Fibroblast of peridontal ligament (primary cell): Measurements from ENCODE around the gene MN1.

Experiments
- DNase-seq: peaks from one replicate; pipeline ENCODE4 v3.0.0-alpha.2; 2010; ENCODE audit errors: extremely low read depth

The MN1 gene

DNA sequence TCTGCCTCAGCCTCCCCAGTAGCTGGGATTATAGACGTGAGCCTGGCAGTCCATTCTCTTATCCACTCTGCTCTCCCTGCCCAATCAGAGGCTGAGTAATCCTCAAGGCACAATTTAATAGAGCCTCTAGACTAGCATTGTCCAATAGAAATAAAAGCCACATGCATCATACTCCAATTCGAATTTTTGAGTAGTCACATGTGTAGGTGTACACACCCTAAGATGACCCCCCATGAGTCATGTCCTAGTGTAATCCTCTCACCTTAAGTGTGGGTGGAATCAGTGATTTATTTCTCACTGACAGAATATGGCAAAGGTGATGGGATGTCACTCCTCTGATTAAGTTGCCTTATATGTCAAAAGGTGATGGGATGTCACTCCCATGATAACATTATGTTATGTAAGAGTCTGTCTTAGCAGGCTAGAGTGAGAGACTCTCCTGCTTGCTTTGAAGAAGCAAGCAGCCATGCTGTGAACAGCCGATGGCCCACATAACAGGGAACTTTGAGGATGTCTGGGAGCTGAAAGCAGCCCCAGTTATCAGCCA, 61.3 kb downstream of the MN1 start:
- no peak for DNase-seq

DNA sequence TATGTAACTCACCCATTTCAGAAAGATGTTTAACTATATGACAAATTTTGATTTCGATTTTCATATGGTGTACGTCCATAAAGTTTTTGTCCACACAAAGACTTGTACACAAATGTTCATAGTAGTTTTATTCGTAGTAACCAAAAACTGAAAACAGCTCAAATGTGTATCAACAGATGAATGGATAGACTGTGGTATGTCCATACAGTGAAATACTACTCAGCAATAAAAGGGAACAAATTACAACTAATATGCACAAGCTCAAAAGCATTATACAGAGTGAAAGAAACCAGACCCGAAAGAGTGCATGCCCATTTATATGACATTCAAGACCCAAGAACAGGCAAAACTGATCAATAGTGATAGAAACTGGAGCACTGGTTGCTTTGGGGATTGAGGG, 64.0 kb downstream of the MN1 start:
- no peak for DNase-seq

DNA sequence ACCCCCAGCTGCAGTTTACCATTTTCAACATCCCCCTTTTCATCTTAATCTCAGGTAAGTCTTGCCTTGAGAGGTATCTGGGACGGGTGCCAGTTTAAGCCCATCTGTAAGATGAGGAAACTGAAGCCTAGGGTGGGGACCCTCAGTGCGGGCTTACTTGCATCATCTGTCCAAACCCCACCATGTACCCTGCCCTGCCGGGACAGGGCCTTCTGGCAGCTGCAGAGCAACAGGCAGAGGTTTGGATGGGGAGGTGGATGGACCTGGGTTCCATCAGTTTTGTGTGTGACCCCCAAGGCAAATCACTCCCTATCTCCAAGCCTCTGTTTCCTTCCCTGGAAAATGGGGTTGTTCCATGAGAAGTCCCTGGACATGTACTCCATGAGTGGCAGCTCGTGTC, 67.5 kb downstream of the MN1 start:
- no peak for DNase-seq

- no peak for DNase-seq
These were observed 68.7 kb downstream of the MN1 start for GRCh38 chr22:27732841-27733240.

- no peak for DNase-seq
These were observed 69.2 kb downstream of the MN1 start for GRCh38 chr22:27732391-27732790.

DNA sequence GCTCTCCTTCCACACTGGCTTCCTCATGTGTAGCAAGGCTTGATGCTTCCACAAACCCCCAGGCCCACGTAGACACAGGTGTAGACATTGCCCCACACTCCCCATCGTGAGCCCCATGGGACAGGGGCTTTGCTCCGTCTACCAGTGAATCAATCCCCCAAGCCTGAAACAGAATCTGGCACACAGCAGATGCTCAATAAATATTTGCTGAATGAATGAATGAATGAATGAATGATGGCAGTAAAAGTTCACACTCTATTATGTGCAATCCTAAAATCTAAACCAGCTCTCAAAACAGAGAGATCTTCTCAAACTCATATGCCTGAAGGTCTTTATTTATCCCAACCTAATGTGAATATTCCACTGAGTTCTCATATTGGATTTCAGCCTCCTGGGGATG, 69.9 kb downstream of the MN1 start:
- no peak for DNase-seq

- no peak for DNase-seq
These were observed 70.7 kb downstream of the MN1 start for GRCh38 chr22:27730641-27731433.

DNA sequence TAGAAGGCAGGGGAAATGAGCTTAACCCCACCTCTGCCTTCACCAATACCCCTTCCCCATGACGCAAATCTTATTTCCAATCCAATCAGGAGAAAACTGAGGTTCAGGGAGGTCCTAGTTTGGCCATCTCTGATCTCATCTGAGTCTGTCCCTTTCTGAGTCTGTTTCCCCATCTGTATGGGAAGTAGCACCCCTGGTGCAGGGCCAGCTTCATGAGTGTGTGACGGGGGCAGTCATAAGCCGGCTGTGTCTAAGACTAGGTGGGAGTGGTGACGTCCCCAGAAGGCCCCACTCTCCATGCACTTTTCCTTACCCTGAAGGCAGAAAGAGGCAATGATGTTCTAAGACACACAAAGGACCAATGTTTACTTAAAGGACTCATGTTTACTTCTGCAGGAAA, 72.3 kb downstream of the MN1 start:
- DNase-seq, result no peak

- DNase-seq, result no peak
These were observed 73.7 kb downstream of the MN1 start for GRCh38 chr22:27727673-27728451.

GRCh38 chr22:27726686-27727449, 74.7 kb downstream of the MN1 start:
- peak; percentile 86 for DNase-seq

- no peak for DNase-seq
These were observed 75.2 kb downstream of the MN1 start for GRCh38 chr22:27726331-27726685.

GRCh38 chr22:27725661-27726060, 75.9 kb downstream of the MN1 start:
- DNase-seq, result no peak

GRCh38 chr22:27724709-27725108, 76.8 kb downstream of the MN1 start:
- DNase-seq, result peak; percentile 67

- DNase-seq, result peak; percentile 59
These were observed 77.4 kb downstream of the MN1 start for GRCh38 chr22:27724157-27724556.

- no peak for DNase-seq
These were observed 77.8 kb downstream of the MN1 start for GRCh38 chr22:27723708-27724107.

DNA sequence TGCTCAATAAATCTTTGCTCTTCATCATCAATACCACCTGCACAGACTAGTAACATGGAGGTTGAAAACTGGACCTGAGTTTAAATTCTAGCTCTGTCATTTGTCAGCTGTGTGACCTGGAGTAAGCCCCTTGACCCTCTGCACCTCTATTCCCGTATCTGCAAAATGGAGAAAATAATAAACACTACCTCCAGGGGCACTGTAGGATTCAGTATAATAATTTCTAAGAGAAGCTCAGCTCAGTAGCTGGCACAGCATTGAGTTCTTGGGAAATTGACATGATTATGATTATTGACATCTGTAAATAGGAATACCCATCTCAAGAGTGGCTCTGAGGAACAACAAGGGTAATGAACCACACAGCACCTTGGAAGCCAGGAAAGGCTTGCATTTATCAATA, 78.4 kb downstream of the MN1 start:
- DNase-seq, result no peak

DNA sequence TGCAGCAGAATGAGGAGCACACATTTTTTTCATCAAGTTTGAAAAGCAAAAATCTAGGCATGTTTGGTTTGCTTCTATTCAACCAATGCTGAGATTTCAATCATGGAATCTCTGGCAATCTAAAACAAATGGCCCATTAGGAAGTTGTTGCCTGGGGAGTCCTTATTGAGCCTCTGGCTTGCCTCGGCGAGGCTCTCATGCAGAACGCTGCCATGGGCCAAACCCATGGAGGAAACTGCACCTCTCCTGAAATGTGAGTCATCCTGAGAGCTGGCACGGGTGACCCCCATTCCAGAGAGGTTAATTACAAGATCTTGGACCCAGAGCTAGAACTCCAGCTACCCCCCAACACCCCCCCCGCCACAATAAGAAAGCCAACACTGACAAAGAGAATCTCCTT, 80.7 kb downstream of the MN1 start:
- peak; percentile 29 for DNase-seq

- DNase-seq, result peak; percentile 34
These were observed 81.9 kb downstream of the MN1 start for GRCh38 chr22:27719535-27720227.

DNA sequence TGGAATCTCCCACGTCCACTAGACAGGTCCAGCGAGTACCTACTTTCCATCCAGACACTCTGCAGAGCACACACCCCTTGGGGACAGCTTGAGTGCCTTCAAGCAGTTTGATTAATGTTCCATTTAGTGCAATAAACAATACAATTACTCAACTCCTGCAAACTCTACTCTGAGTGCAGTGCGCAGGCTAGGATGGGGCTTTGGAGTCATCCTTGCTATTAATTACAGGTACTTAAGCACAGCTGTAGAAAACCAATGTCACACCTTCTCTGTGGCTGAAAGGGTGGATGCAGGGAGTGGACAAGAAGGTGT, 82.6 kb downstream of the MN1 start:
- DNase-seq, result no peak

GRCh38 chr22:27718186-27719035, 83.1 kb downstream of the MN1 start:
- DNase-seq, result peak; percentile 92

GRCh38 chr22:27717094-27717493, 84.5 kb downstream of the MN1 start:
- DNase-seq, result no peak
